Natural killer cell treated with Interleukin-12 subunit alpha and Interleukin-12 subunit beta and Interleukin-15 and Interleukin-18, amount 100 ng/mL, for 72 hours (primary cell): ENCODE data around the gene KRTAP5-3. TPM values are rescaled to one million over a fixed set of nuclear protein-coding genes. Genes with fewer than 3 reads are reported as not detected.

ENCODE experiments used
- ATAC-seq, 2 donors: fragments of 150-1000 bp; cut with Tn5 transposase in 1 of 2; sonication (Bioruptor Pico), chemical (Tn5 transposase) in 1 of 2; 2 replicates each; pipeline ENCODE4 v1.10.0; 2021
- DNase-seq: peaks from one replicate; pipeline ENCODE4 v3.0.0; 2022; ENCODE audit warnings: low spot score
- H3K27ac Mint-ChIP-seq, 2 donors: 1 replicate in 1 of 2; 2 replicates in 1 of 2; pipeline ENCODE4 v1.8.0; 2022; ENCODE audit warnings: mixed read lengths in 2 of 2, mild to moderate bottlenecking in 1 of 2, moderate library complexity in 1 of 2
- H3K27me3 Mint-ChIP-seq, 2 donors: 1 replicate in 1 of 2; 2 replicates in 1 of 2; pipeline ENCODE4 v1.8.0; 2022; ENCODE audit warnings: mixed read lengths in 2 of 2
- H3K36me3 Mint-ChIP-seq: one replicate; pipeline ENCODE4 v1.8.0; 2022; ENCODE audit warnings: mixed read lengths
- H3K4me1 Mint-ChIP-seq, 2 donors: 1 replicate in 1 of 2; 2 replicates in 1 of 2; pipeline ENCODE4 v1.8.0; 2022; ENCODE audit warnings: low read depth in 2 of 2, mixed read lengths in 2 of 2, mild to moderate bottlenecking in 1 of 2
- H3K4me3 Mint-ChIP-seq: one replicate; pipeline ENCODE4 v1.8.0; 2022; ENCODE audit warnings: mixed read lengths
- H3K9me3 Mint-ChIP-seq: 2 replicates; pipeline ENCODE4 v1.8.0; 2022; ENCODE audit warnings: mixed read lengths
- total RNA-seq, 2 donors: library from RNA; stranded (reverse); gene quantifications; one replicate each; pipeline ENCODE4 v1.2.3, GENCODE V29; 2022

Gene KRTAP5-3
- total RNA-seq, 2 donors from 2014 or later = not detected

DNA sequence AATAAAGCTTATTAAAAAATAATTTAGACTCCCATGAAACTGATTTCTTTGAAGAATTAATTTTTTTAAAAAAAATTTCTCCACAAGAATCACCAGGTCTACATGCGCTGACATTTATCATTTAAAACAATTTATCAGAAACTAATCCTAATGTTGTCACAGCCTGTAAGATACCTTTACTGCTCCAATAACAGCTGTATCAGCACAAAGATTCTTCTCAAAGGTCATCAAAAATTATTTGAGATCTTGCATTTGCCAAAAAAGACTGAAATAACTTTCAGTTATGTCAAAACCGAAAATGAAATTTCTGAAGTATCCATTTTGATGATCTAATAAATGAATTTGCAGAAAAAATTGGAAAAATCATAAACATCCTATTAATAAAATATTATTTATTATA lies 29.4 kb upstream of the KRTAP5-3 start:
- H3K27ac Mint-ChIP-seq = no peak overlapping the region
- H3K4me3 Mint-ChIP-seq = no peak overlapping the region
- H3K27me3 Mint-ChIP-seq = peaks cover 26 to 31% of the 10 kb centered on the region in 2 donors
- no peaks in the 10 kb centered on the region for H3K9me3 Mint-ChIP-seq
- H3K36me3 Mint-ChIP-seq = no peaks in the 10 kb centered on the region
- peaks cover 3 to 6% of the 10 kb centered on the region in 2 donors for H3K4me1 Mint-ChIP-seq
- ATAC-seq = no peak
- no peak for DNase-seq

DNA sequence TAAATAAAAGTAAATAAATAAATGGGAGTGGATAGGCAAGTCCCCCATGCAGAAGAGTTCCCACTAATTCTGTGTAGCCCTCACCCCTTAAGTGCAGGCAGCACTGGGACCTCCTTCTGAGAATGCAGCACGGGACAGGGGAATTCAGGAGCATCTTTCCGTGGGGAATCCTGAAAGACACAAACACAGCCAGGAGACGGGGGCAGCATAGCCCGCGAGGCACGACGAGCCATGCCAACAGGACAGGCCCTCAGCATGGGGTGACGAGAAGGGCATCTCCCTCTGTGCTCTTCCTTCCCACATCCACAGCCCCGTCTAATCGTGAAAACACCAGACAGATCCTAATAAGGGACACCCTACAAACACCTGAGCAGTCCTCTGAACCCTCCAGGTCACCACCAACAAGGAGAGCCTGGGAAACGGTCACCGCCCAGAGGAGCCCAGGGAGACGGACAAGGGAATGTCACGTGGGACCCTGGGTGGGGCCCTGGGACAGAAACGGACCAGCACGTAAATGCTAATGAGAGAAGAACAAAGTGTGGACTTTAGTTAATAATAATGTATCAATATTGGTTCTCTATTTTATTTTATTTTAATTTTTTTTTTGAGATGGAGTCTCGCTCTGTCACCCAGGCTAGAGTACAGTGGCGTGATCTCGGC lies 28.2 kb upstream of the KRTAP5-3 start:
- H3K4me3 Mint-ChIP-seq = no peak overlapping the region
- H3K27me3 Mint-ChIP-seq = peaks cover 33 to 42% of the 10 kb centered on the region in 2 donors
- no peak for ATAC-seq
- no peaks in the 10 kb centered on the region for H3K36me3 Mint-ChIP-seq
- H3K9me3 Mint-ChIP-seq = no peaks in the 10 kb centered on the region
- H3K27ac Mint-ChIP-seq = no peak overlapping the region
- no peak for DNase-seq
- peaks cover 3 to 6% of the 10 kb centered on the region in 2 donors for H3K4me1 Mint-ChIP-seq

DNA sequence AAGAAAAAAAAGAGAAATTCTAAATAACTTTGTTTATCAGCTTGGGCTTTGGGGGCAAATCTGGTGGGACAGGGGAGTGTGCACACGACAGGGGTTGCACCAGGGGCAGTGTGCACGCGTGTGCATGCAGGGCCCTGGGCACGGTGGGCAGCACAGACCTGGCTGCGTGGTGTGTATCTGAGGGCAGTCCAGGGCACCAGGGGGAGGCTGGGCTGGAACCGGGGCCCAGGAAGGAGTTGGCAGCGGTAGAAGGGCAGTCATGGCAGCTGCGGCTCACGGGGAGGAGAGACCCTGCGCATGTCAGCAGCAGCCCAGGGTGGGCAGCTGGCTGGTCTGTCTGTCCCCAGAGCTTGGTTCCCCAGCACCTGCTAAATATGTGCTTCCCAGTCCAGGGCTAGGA lies 25.6 kb upstream of the KRTAP5-3 start:
- Mint-ChIP-seq H3K27ac (no peak overlapping the region), H3K36me3 (no peaks in the 10 kb centered on the region), H3K27me3 (peaks cover 34 to 42% of the 10 kb centered on the region in 2 donors)

DNA sequence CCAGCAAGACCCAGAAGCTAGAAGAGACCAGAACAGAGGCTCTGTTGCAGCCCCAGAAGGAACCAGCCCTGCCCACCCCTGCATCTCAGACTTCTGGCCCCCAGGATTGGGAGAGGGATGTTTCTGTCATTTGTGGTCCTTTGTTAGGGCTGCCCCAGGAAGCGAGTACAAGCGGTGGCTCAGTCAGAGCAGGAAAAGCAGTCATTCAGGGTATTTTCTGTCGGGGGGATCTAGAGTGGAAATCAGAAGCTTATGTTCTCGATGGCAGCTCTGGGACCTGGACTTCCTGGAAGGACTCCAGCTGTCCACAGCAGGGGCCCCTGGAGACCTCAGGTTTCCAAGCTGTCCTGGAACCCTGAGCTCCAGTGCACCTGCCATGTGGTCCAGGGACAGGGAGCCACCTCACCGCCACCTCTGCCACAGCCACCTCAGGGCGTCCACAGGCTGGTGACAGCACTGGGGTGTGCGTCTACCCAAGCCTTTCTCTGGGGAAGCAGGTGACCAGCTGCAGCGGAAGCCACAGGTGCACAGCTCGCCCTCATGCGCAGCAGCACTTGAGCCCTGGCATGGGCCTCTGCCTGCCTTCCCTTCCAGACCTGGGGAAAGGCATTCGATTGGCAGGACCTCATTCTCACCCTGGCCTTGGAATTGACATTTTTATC lies 23.9 kb upstream of the KRTAP5-3 start:
- ATAC-seq (no peak), DNase-seq (no peak)
- H3K4me3 Mint-ChIP-seq = no peak overlapping the region
- H3K9me3 Mint-ChIP-seq = no peaks in the 10 kb centered on the region
- H3K27me3 Mint-ChIP-seq = peaks cover 36 to 45% of the 10 kb centered on the region in 2 donors
- no peaks in the 10 kb centered on the region for H3K36me3 Mint-ChIP-seq
- no peaks in the 10 kb centered on the region for H3K4me1 Mint-ChIP-seq
- H3K27ac Mint-ChIP-seq = no peak overlapping the region

More for the DNA sequence above, 25.6 kb upstream of the KRTAP5-3 start:
- ATAC-seq (no peak), DNase-seq (no peak)
- Mint-ChIP-seq H3K4me1 (no peaks in the 10 kb centered on the region), H3K4me3 (no peak overlapping the region), H3K9me3 (no peaks in the 10 kb centered on the region)

DNA sequence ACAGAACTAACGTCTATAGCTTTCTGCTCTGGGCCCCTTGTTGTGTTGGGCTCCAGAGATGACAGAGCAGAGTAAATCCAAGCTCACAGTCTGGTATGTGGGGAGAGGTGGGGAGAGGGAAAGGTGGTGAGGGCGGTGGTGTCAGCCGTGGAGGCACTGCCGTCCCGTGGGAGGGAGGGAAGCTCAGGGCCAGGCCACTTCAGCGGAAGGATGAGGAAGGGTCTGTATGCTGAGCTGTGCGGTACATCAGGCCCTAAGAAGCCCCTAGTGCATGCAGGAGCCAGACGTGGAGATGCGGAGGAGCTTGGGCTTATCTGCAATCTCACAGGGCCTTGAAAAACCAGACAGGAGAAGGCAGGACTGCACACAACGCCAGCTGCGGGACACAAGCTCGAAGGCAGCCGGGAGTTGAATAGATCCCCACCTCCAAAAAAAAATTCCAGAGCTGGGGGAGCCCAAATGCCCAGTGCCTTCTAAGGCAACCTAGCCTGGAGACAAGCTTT lies 22.9 kb upstream of the KRTAP5-3 start:
- ATAC-seq (no peak), DNase-seq (no peak)
- H3K4me1 Mint-ChIP-seq = no peaks in the 10 kb centered on the region
- H3K27me3 Mint-ChIP-seq = peaks cover 34 to 50% of the 10 kb centered on the region in 2 donors
- no peak overlapping the region for H3K4me3 Mint-ChIP-seq
- no peaks in the 10 kb centered on the region for H3K36me3 Mint-ChIP-seq
- no peaks in the 10 kb centered on the region for H3K9me3 Mint-ChIP-seq
- no peak overlapping the region for H3K27ac Mint-ChIP-seq

DNA sequence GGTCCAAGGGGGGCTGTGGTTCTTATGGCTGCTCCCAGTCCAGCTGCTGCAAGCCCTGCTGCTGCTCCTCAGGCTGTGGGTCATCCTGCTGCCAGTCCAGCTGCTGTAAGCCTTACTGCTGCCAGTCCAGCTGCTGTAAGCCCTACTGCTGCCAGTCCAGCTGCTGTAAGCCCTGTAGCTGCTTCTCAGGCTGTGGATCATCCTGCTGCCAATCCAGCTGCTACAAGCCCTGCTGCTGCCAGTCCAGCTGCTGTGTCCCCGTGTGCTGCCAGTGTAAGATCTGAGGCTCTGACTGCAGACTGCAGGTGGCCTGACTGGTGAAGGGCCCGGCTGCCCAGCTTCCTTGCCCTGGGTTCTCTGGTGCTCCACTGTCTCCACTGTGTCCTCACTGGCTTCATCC lies 22.0 kb upstream of the KRTAP5-3 start:
- no peak overlapping the region for H3K27ac Mint-ChIP-seq
- H3K36me3 Mint-ChIP-seq = no peaks in the 10 kb centered on the region
- no peak overlapping the region for H3K4me3 Mint-ChIP-seq
- H3K9me3 Mint-ChIP-seq = no peaks in the 10 kb centered on the region
- H3K27me3 Mint-ChIP-seq = peaks cover 30 to 43% of the 10 kb centered on the region in 2 donors
- DNase-seq (no peak), ATAC-seq (no peak)
- H3K4me1 Mint-ChIP-seq = no peaks in the 10 kb centered on the region

DNA sequence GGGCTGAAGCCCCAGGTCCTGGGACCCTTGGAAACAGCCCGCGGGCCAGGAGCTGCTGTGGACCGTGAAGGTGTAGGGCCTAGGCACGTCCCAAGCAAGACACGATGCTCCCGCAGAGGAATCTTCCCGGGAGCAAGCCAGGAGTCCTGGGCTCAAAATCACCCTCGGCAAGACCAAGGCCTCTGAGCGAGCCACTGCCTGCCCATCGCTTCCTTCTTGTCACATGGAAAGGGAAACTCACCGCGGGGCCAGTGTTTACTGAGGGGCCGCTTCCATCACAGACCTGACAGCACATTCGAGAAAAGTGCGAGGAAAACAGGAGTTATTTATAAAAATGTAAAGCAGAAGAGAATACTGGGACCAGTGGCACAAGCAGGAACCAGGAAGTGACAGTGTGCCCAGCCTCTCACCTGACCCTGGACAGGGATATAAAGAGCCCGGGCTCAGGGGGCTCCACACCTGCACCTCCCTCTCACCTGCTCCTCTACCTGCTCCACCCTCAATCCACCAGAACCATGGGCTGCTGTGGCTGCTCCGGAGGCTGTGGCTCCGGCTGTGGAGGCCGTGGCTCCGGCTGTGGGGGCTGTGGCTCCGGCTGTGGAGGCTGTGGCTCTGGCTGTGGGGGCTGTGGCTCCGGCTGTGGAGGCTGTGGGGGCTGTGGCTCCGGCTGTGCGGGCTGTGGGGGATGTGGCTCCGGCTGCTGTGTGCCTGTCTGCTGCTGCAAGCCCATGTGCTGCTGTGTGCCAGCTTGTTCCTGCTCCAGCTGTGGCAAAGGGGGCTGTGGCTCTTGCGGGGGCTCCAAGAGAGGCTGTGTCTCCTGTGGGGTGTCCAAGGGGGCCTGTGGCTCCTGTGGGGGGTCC lies 21.3 kb upstream of the KRTAP5-3 start, which contains the start of gene KRTAP5-5:
Gene KRTAP5-5 (plus strand): TSS at position 450 of the 860 bp plus-strand sequence. CDS start 66 bp downstream, at position 516.
- Mint-ChIP-seq H3K27ac (no peak within 1 kb of the TSS), H3K4me1 (no peaks in the 10 kb centered on the region), H3K4me3 (no peak within 1 kb of the TSS), H3K36me3 (no peaks in the 10 kb centered on the region), H3K27me3 (peaks cover 30 to 37% of the 10 kb centered on the region in 2 donors), H3K9me3 (no peaks in the 10 kb centered on the region)
- no peak for ATAC-seq
- DNase-seq = no peak

DNA sequence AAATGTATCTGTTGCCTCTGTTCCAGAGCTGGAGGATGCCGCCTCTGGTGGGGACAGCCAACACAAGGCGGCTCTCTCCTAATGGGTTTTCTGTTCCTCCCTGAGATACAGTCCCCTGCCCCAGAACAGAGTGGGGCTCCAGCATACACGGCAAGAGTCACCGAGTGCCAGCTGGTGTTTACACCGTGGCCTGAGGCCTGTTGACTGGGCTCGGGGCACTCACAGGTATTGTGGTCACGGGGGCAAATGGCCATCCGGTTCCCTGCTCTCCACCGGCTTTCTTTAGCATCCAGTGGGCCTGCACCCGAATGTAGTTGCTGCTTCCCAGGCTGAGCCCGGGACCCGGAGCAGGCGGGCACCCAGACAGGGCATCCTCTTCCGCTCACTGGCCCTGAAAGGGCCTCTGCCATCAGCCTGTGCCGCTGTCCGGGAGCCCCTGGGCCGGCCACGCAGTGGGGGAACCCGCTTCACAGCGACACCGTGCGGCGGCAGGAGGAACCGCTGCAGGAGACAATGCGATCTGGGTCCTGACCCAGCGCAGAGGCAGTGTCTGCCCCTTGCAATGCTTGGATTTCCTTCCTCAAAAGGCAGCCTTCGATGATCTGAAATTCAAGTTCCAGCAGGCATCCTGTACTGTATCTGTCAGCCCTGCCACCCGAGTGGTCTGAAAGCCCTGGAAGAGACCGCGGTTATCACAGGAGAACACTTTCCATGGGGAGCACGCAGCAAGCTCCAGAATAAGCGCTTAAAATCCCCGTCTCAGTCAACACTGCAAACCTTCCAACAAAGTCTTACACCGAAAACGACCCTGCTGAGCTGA lies 20.5 kb upstream of the KRTAP5-3 start:
- H3K27ac Mint-ChIP-seq = no peak overlapping the region
- DNase-seq (peak; percentile 81), ATAC-seq (peak; percentile 74 to 88)
- no peaks in the 10 kb centered on the region for H3K36me3 Mint-ChIP-seq
- no peaks in the 10 kb centered on the region for H3K4me1 Mint-ChIP-seq
- no peaks in the 10 kb centered on the region for H3K9me3 Mint-ChIP-seq
- no peak overlapping the region for H3K4me3 Mint-ChIP-seq
- H3K27me3 Mint-ChIP-seq = peaks cover 24 to 37% of the 10 kb centered on the region in 2 donors

DNA sequence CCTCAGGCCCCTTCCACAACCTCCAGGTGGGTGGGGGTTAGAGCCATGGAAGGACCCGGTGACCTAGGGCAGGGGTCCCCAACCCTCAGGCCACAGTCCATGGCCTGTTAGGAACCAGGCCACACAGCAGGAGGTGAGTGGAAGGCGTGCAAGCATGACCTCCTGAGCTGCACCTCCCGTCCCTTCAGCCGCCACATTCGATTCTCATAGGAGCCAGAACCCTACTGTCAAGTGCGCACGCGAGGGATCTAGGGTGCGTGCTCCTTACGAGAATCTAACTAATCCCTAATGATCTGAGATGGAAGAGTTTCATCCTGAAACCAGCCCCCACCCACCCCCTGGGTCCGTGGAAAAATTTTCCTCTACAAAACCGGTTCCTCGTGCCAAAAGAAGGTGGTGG lies 17.3 kb upstream of the KRTAP5-3 start:
- Mint-ChIP-seq H3K36me3 (no peaks in the 10 kb centered on the region), H3K4me1 (no peaks in the 10 kb centered on the region), H3K9me3 (no peaks in the 10 kb centered on the region), H3K4me3 (no peak overlapping the region), H3K27ac (no peak overlapping the region), H3K27me3 (peaks cover 13 to 17% of the 10 kb centered on the region in 2 donors)
- no peak for DNase-seq
- no peak for ATAC-seq

DNA sequence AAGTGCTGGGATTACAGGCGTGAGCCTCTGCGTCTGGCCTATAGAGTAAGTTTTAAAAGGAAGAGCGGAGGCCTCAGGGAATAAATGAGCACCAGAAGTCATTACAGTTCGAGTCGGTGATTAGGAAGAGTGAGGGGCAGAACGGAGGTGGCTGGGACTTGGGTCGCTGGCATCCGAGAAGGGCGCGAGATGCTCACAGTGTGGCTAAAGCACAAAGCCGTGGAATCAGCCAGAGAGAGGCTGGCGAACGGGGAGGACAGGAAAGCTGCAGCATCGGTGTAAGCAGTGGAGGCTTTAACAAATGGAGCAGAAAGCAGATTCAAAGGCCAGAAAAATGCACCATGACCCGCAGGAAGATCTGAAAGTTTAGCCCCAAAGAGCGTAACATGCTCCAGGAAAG lies 16.4 kb upstream of the KRTAP5-3 start:
- DNase-seq = no peak
- Mint-ChIP-seq H3K27me3 (peaks cover 14% of the 10 kb centered on the region in 2 donors), H3K4me3 (no peak overlapping the region), H3K4me1 (no peaks in the 10 kb centered on the region), H3K27ac (no peak overlapping the region), H3K9me3 (no peaks in the 10 kb centered on the region), H3K36me3 (no peaks in the 10 kb centered on the region)
- ATAC-seq = no peak

DNA sequence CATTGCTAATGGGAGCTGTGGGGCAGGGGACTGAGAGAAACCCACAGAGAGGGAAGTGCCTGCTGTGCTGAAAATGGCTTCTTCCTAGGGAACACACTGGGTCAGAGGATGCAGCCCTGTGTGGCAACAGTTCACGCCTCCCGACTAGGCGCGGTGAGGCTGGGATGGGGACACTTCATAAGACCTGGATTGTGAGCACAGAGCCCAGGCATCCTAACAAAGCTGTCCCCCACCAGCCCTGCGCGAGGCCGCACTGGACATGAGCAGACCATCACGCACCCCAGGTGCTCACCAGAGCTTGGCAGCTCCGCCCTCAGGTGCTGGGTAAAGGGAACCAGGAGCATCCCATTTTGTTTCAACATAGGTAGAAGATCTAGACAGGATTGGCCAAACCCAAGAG lies 15.5 kb upstream of the KRTAP5-3 start:
- Mint-ChIP-seq H3K4me1 (no peaks in the 10 kb centered on the region), H3K27ac (no peak overlapping the region), H3K9me3 (no peaks in the 10 kb centered on the region), H3K36me3 (no peaks in the 10 kb centered on the region), H3K27me3 (peaks cover 14 to 15% of the 10 kb centered on the region in 2 donors), H3K4me3 (no peak overlapping the region)
- ATAC-seq = no peak
- DNase-seq = no peak

DNA sequence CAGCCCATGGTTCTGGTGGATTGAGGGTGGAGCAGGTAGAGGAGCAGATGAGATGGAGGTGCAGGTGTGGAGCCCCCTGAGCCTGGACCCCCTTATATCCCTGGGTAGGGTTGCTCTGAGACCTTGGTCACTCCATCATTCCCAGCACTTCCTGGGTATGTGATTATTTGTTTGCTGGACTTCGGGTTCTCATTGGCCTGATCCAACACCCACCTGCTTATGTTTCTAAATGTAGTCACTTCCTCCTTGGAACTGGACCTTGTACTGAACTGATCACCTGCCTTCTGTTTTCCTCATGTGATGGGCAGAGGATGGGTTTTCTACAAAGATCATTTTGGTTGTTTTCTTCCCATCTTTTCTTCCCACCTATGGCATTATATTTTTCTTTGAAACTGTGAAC lies 13.8 kb upstream of the KRTAP5-3 start, which contains the start of gene KRTAP5-4:
Gene KRTAP5-4 (minus strand): TSS at position 53 of the 400 bp plus-strand sequence. CDS start 45 bp downstream, at position 8.
- no peak for DNase-seq
- H3K4me1 Mint-ChIP-seq = no peaks in the 10 kb centered on the region
- peaks cover 10 to 16% of the 10 kb centered on the region in 2 donors for H3K27me3 Mint-ChIP-seq
- H3K4me3 Mint-ChIP-seq = no peak within 1 kb of the TSS
- H3K27ac Mint-ChIP-seq = no peak within 1 kb of the TSS
- no peaks in the 10 kb centered on the region for H3K36me3 Mint-ChIP-seq
- ATAC-seq = no peak
- H3K9me3 Mint-ChIP-seq = no peaks in the 10 kb centered on the region

DNA sequence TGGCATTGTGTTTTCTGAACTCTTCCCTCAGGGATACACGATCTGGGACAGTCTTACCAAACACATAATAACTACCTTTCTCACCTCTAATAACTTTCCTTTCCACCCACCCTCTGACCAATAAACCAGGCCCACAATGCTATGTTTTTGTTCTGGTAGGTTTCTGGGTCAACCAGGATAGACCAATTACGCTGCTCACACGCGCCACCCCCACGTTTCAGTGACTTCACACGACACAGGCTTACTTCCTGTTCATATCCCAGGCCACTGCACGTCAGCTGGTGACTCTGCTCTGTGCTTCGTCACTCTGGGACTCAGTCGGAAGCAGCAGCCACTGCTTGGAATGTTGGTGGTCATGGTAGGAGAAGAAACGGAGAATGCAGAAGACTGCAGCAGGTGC lies 11.2 kb upstream of the KRTAP5-3 start:
- ATAC-seq (peak in 1 of 2 donors; percentile 57), DNase-seq (no peak)
- Mint-ChIP-seq H3K27ac (no peak overlapping the region), H3K36me3 (no peaks in the 10 kb centered on the region), H3K27me3 (peaks cover 22 to 27% of the 10 kb centered on the region in 2 donors), H3K4me1 (no peaks in the 10 kb centered on the region), H3K9me3 (no peaks in the 10 kb centered on the region), H3K4me3 (no peak overlapping the region)
